H1 (cell line): ENCODE data around the gene TMEM139. TPM values are rescaled to one million over a fixed set of nuclear protein-coding genes. Genes with fewer than 3 reads are reported as not detected.

Source experiments
- JUND ChIP-seq: IDR thresholded peaks from 2 replicates; pipeline ENCODE4 v1.6.1; 2011; ENCODE audit warnings: mild to moderate bottlenecking, improper control_type of control experiment, low read length
- POU5F1 ChIP-seq: IDR thresholded peaks from 2 replicates; pipeline ENCODE4 v1.6.1; 2011; ENCODE audit warnings: low read depth, mild to moderate bottlenecking, low read length, moderate library complexity
- TCF12 ChIP-seq: IDR thresholded peaks from 2 replicates; pipeline ENCODE4 v1.6.1; 2011; ENCODE audit warnings: low read depth, mild to moderate bottlenecking, low read length
- polyA plus RNA-seq, 7 experiments: library from polyadenylated mRNA; depleted of rRNA in 3 of 7; stranded (reverse) in 5 of 7; unstranded in 2 of 7; fragments of >200 nt in 5 of 7; fragments of 200-250 nt in 2 of 7; gene quantifications; 1 replicate in 5 of 7; 2 replicates in 1 of 7; 4 replicates in 1 of 7; pipeline versions ENCODE4 v1.2.1 to v1.2.3, GENCODE V29; 2011 to 2013; ENCODE audit warnings: missing spikeins in 2 of 7, mixed read lengths in 2 of 7
- total RNA-seq: library from RNA; stranded (reverse); fragmentation: NEBNext Ultra II Directional; extraction: Animal tissue kit (Norgen Biotek cat#: 25700); gene quantifications from 2 replicates; pipeline ENCODE4 v1.2.1, GENCODE V29; 2021

Gene TMEM139
- total and polyA plus RNA-seq, 2 of the 8 experiments (the other 6 are each of a cell fraction or from before 2014, with no cell fraction given), result 3.2 to 6.7 TPM

GRCh38 chr7:143248761-143249354 lies 35.9 kb upstream of the TMEM139 start (continued):
- no peak for TF ChIP-seq TCF12
- no peak for TF ChIP-seq JUND
- TF ChIP-seq POU5F1, result no peak
